HepG2 (cell line): ENCODE measurements around the gene SNRPD1. TPM values are rescaled to one million over a fixed set of nuclear protein-coding genes. Genes with fewer than 3 reads are reported as not detected.

Experiments used
- KDM4B ChIP-seq: sonication (generic); formaldehyde crosslinking; IDR thresholded peaks from 2 replicates; pipeline ENCODE4 v1.4.0; 2020; ENCODE audit warnings: missing genetic modification reagents
- PAX8 ChIP-seq: sonication (generic); formaldehyde crosslinking; IDR thresholded peaks from 2 replicates; pipeline ENCODE4 v1.8.0; 2022; ENCODE audit warnings: mild to moderate bottlenecking, missing genetic modification reagents, borderline replicate concordance
- SRSF9 ChIP-seq: fragments of 200-400 bp; formaldehyde crosslinking; IDR thresholded peaks from 2 replicates; pipeline ENCODE4 v1.6.1; 2018; ENCODE audit warnings: borderline replicate concordance, mild to moderate bottlenecking, low read depth, low read length; ENCODE audit not compliant: insufficient read depth, poor library complexity, severe bottlenecking
- ZFP37 ChIP-seq: sonication (generic); formaldehyde crosslinking; IDR thresholded peaks from 2 replicates; pipeline ENCODE4 v1.4.0; 2020; ENCODE audit warnings: missing genetic modification reagents, borderline replicate concordance
- ZNF10 ChIP-seq: sonication (generic); formaldehyde crosslinking; IDR thresholded peaks from 2 replicates; pipeline ENCODE4 v1.4.0; 2020; ENCODE audit warnings: mild to moderate bottlenecking, low read depth, missing genetic modification reagents, borderline replicate concordance
- polyA plus RNA-seq, 8 experiments: library from polyadenylated mRNA; depleted of rRNA in 3 of 8; stranded (reverse) in 7 of 8; unstranded in 1 of 8; fragments of >200 nt; fragmentation: Illumina TruSeq in 4 of 8; extraction: Trizol in 4 of 8; gene quantifications; 2 replicates each; pipeline versions ENCODE4 v1.2.1 to v1.2.3, GENCODE V29; 2011 to 2016; ENCODE audit warnings: low read depth in 4 of 8, missing spikeins in 1 of 8, mixed read lengths in 1 of 8; ENCODE audit not compliant: insufficient read depth in 1 of 8
- total RNA-seq, 5 experiments: library from RNA; depleted of rRNA; stranded (reverse); fragments of >200 nt; fragmentation: Illumina TruSeq; extraction: Trizol; gene quantifications; 2 replicates each; pipeline ENCODE4 v1.2.3, GENCODE V29; 2016; ENCODE audit warnings: low read depth in 1 of 5
- TF ChIP-seq, protein P1 (sequence below): sonication (generic); formaldehyde crosslinking; IDR thresholded peaks from 2 replicates; pipeline ENCODE4 v1.4.0; 2020; ENCODE audit warnings: missing genetic modification reagents; ENCODE audit errors: not compliant biosample characterization
- TF ChIP-seq, protein P2 (sequence below): sonication (generic); formaldehyde crosslinking; IDR thresholded peaks from 2 replicates; pipeline ENCODE4 v1.5.0; 2020; ENCODE audit warnings: mild to moderate bottlenecking, missing genetic modification reagents, borderline replicate concordance
- TF ChIP-seq, protein P3 (sequence below): sonication (generic); formaldehyde crosslinking; IDR thresholded peaks from 2 replicates; pipeline ENCODE4 v1.4.0; 2020; ENCODE audit warnings: missing genetic modification reagents
- TF ChIP-seq, protein P4 (sequence below): sonication (generic); formaldehyde crosslinking; IDR thresholded peaks from 2 replicates; pipeline ENCODE4 v1.5.1; 2020; ENCODE audit warnings: missing genetic modification reagents, mild to moderate bottlenecking, borderline replicate concordance
- TF ChIP-seq, protein P5 (sequence below): sonication (generic); formaldehyde crosslinking; IDR thresholded peaks from 2 replicates; pipeline ENCODE4 v1.8.1; 2022; ENCODE audit warnings: low read depth, mild to moderate bottlenecking, missing genetic modification reagents

Gene SNRPD1
- total and polyA plus RNA-seq, 2 of the 13 experiments (the other 11 are each of a cell fraction or from before 2014, with no cell fraction given) = 22.7 to 275 TPM

DNA sequence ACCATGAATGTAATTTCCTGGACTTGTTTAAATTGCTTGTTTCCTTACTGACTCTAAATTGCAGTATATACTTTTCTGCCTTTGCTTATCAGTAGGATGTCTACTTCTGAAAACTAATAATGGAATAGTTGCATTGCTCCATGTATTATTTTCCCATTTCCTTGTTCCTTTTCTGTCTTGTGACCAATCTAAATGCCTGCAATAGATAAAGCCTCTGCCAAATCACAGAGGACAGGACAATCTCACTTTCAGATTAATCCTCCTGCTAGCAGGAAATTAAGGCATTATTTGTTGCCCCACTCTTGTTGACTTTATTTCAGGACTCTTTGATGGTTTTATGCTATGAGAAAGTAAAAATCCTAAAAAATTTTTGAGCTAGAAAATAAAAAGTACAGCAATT, 6.9 kb upstream of the SNRPD1 start (continued):
- TF ChIP-seq ZFP37 (no peak), PAX8 (CRISPR knock-in tag) (no peak), SRSF9 (no peak), ZNF10 (CRISPR knock-in tag) (no peak), KDM4B (CRISPR knock-in tag) (no peak)
- TF ChIP-seq, protein P1, sequence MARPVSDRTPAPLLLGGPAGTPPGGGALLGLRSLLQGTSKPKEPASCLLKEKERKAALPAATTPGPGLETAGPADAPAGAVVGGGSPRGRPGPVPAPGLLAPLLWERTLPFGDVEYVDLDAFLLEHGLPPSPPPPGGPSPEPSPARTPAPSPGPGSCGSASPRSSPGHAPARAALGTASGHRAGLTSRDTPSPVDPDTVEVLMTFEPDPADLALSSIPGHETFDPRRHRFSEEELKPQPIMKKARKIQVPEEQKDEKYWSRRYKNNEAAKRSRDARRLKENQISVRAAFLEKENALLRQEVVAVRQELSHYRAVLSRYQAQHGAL (CRISPR knock-in tag) = no peak
- TF ChIP-seq, protein P2, sequence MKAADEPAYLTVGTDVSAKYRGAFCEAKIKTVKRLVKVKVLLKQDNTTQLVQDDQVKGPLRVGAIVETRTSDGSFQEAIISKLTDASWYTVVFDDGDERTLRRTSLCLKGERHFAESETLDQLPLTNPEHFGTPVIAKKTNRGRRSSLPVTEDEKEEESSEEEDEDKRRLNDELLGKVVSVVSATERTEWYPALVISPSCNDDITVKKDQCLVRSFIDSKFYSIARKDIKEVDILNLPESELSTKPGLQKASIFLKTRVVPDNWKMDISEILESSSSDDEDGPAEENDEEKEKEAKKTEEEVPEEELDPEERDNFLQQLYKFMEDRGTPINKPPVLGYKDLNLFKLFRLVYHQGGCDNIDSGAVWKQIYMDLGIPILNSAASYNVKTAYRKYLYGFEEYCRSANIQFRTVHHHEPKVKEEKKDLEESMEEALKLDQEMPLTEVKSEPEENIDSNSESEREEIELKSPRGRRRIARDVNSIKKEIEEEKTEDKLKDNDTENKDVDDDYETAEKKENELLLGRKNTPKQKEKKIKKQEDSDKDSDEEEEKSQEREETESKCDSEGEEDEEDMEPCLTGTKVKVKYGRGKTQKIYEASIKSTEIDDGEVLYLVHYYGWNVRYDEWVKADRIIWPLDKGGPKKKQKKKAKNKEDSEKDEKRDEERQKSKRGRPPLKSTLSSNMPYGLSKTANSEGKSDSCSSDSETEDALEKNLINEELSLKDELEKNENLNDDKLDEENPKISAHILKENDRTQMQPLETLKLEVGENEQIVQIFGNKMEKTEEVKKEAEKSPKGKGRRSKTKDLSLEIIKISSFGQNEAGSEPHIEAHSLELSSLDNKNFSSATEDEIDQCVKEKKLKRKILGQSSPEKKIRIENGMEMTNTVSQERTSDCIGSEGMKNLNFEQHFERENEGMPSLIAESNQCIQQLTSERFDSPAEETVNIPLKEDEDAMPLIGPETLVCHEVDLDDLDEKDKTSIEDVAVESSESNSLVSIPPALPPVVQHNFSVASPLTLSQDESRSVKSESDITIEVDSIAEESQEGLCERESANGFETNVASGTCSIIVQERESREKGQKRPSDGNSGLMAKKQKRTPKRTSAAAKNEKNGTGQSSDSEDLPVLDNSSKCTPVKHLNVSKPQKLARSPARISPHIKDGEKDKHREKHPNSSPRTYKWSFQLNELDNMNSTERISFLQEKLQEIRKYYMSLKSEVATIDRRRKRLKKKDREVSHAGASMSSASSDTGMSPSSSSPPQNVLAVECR (CRISPR knock-in tag) = no peak
- TF ChIP-seq, protein P3, sequence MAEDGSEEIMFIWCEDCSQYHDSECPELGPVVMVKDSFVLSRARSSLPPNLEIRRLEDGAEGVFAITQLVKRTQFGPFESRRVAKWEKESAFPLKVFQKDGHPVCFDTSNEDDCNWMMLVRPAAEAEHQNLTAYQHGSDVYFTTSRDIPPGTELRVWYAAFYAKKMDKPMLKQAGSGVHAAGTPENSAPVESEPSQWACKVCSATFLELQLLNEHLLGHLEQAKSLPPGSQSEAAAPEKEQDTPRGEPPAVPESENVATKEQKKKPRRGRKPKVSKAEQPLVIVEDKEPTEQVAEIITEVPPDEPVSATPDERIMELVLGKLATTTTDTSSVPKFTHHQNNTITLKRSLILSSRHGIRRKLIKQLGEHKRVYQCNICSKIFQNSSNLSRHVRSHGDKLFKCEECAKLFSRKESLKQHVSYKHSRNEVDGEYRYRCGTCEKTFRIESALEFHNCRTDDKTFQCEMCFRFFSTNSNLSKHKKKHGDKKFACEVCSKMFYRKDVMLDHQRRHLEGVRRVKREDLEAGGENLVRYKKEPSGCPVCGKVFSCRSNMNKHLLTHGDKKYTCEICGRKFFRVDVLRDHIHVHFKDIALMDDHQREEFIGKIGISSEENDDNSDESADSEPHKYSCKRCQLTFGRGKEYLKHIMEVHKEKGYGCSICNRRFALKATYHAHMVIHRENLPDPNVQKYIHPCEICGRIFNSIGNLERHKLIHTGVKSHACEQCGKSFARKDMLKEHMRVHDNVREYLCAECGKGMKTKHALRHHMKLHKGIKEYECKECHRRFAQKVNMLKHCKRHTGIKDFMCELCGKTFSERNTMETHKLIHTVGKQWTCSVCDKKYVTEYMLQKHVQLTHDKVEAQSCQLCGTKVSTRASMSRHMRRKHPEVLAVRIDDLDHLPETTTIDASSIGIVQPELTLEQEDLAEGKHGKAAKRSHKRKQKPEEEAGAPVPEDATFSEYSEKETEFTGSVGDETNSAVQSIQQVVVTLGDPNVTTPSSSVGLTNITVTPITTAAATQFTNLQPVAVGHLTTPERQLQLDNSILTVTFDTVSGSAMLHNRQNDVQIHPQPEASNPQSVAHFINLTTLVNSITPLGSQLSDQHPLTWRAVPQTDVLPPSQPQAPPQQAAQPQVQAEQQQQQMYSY = no peak
- TF ChIP-seq, protein P4, sequence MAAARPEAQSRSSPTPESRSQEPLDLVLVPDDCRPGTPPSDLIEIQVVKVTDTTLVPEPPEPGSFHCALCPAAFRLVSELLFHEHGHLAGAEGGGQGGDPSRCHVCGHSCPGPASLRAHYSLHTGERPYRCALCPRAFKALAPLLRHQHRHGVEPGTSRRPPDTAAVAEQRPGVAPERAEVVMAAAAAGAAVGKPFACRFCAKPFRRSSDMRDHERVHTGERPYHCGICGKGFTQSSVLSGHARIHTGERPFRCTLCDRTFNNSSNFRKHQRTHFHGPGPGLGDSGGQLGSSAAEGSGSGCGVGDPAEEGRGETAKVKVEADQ (CRISPR knock-in tag) = no peak
- TF ChIP-seq, protein P5, sequence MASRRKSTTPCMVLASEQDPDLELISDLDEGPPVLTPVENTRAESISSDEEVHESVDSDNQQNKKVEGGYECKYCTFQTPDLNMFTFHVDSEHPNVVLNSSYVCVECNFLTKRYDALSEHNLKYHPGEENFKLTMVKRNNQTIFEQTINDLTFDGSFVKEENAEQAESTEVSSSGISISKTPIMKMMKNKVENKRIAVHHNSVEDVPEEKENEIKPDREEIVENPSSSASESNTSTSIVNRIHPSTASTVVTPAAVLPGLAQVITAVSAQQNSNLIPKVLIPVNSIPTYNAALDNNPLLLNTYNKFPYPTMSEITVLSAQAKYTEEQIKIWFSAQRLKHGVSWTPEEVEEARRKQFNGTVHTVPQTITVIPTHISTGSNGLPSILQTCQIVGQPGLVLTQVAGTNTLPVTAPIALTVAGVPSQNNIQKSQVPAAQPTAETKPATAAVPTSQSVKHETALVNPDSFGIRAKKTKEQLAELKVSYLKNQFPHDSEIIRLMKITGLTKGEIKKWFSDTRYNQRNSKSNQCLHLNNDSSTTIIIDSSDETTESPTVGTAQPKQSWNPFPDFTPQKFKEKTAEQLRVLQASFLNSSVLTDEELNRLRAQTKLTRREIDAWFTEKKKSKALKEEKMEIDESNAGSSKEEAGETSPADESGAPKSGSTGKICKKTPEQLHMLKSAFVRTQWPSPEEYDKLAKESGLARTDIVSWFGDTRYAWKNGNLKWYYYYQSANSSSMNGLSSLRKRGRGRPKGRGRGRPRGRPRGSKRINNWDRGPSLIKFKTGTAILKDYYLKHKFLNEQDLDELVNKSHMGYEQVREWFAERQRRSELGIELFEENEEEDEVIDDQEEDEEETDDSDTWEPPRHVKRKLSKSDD = no peak
